Spleen (tissue), 7 donors: ENCODE results near the gene PITPNC1.

ENCODE experiments used
- CTCF ChIP-seq, 11 experiments: fragments of 200-600 bp in 7 of 11; fragments of 450-650 bp in 4 of 11; sonication (generic) in 4 of 11; IDR thresholded peaks in 8 of 11; conservative IDR thresholded peaks in 3 of 11; 1 replicate in 7 of 11; 2 replicates in 4 of 11; pipeline versions ENCODE4 v1.4.0 to v1.8.0; 2016 to 2021; ENCODE audit warnings: antibody characterized with exemption in 11 of 11, inconsistent platforms in 4 of 11, mild to moderate bottlenecking in 1 of 11
- POLR2A ChIP-seq, 3 donors: fragments of 450-650 bp; IDR thresholded peaks; one replicate each; pipeline ENCODE4 v1.5.1; 2017; ENCODE audit warnings: antibody characterized with exemption in 3 of 3, mild to moderate bottlenecking in 1 of 3
- donor health status: DM: no; HTN: no; CAD: no; lungs with moderate emphysema.
- donor health status: DM: no; HTN: no; CAD: no.
- donor health status: DM: no; HTN: no; CAD: no.

- TF ChIP-seq CTCF (IDR thresholded peaks at IDR 0.05 in 8 of 11, conservative IDR thresholded peaks at IDR 0.05 in 3 of 11) = no peak
- TF ChIP-seq POLR2A (IDR thresholded peaks at IDR 0.05) = no peak
Observed at GRCh38 chr17:67388986-67389385, 11.9 kb downstream of the PITPNC1 start.
